Measurements from ENCODE around the gene KDM4B. TPM values are rescaled to one million over a fixed set of nuclear protein-coding genes. Genes with fewer than 3 reads are reported as not detected.

The KDM4B gene
- total and polyA plus RNA-seq, 9 of the 15 experiments (the other 6 are each of a cell fraction or from before 2014, with no cell fraction given), result 0.21 to 29.9 (median 7.3) TPM

DNA sequence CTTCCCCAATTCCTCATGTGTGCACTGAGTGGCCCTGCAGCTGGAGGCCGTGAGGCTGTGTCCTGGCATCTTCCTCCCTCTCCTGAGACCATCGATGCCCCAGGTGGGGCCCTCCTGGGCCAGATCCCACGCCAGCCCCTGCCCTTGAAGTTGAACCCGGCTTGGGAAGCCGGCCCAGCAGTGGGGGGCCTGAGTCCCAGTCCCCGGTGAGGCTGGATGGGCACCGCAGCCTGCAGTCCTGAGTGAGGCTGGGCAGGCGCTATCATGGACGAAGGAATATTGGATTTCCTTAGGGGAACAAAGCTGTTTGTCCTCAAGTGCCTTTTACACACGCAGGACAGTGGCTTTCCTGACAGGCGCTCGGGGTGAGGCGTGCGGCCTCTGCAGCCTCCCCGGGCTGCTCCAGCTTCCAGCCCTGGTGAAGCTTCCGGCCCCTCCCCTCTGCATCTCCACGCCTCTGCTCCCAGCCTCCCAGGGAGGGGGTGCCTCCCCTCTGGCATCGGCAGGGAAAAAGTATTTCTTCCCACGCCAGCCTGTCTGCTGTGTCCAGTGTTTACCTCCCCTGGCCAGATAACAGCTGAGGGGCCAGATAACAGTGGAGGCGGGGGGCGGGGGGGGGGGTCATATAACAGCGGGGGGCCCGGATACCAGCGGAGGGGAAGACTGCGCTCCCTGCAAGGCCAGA, 159.5 kb downstream of the KDM4B start (continued):
- TF ChIP-seq, protein P1, sequence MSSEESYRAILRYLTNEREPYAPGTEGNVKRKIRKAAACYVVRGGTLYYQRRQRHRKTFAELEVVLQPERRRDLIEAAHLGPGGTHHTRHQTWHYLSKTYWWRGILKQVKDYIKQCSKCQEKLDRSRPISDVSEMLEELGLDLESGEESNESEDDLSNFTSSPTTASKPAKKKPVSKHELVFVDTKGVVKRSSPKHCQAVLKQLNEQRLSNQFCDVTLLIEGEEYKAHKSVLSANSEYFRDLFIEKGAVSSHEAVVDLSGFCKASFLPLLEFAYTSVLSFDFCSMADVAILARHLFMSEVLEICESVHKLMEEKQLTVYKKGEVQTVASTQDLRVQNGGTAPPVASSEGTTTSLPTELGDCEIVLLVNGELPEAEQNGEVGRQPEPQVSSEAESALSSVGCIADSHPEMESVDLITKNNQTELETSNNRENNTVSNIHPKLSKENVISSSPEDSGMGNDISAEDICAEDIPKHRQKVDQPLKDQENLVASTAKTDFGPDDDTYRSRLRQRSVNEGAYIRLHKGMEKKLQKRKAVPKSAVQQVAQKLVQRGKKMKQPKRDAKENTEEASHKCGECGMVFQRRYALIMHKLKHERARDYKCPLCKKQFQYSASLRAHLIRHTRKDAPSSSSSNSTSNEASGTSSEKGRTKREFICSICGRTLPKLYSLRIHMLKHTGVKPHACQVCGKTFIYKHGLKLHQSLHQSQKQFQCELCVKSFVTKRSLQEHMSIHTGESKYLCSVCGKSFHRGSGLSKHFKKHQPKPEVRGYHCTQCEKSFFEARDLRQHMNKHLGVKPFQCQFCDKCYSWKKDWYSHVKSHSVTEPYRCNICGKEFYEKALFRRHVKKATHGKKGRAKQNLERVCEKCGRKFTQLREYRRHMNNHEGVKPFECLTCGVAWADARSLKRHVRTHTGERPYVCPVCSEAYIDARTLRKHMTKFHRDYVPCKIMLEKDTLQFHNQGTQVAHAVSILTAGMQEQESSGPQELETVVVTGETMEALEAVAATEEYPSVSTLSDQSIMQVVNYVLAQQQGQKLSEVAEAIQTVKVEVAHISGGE (CRISPR knock-in tag; IDR thresholded peaks at IDR 0.05), result peak in 1 of 3 experiments; percentile 45; a peak in 1 of 6 replicates
- TF ChIP-seq ZBED1 (IDR thresholded peaks at IDR 0.05) (no peak), SPI1 (IDR thresholded peaks at IDR 0.05; ENCODE audit: borderline replicate concordance, low read depth, low read length) (no peak), FOXJ3 (CRISPR knock-in tag; IDR thresholded peaks at IDR 0.05) (no peak), HOXB6 (CRISPR knock-in tag; IDR thresholded peaks at IDR 0.05; ENCODE audit: borderline replicate concordance) (no peak), NCOR1 (IDR thresholded peaks at IDR 0.05) (peak; percentile 59), ZNF561 (CRISPR knock-in tag; conservative IDR thresholded peaks at IDR 0.05) (no peak), ZNF134 (CRISPR knock-in tag; conservative IDR thresholded peaks at IDR 0.05) (no peak), GABPA (tag; conservative IDR thresholded peaks at IDR 0.05; ENCODE audit: low read depth) (peak; percentile 70), TAL1 (IDR thresholded peaks at IDR 0.05) (0 out of 2 replicates have a peak, but pooled peaks have one; percentile 18), MCM5 (IDR thresholded peaks at IDR 0.05; ENCODE audit: low read depth) (no peak), STAT5B (CRISPR knock-in tag; IDR thresholded peaks at IDR 0.05) (no peak), ZNF23 (CRISPR knock-in tag; IDR thresholded peaks at IDR 0.05) (no peak), MAZ (CRISPR knock-in tag; conservative IDR thresholded peaks at IDR 0.05 in 1 of 2, IDR thresholded peaks at IDR 0.05 in 1 of 2) (peak; percentile 23 to 89; a peak in 2 of 4 replicates), GATAD2B (IDR thresholded peaks at IDR 0.05; ENCODE audit: borderline replicate concordance) (no peak), IRF2 (CRISPR knock-in tag; IDR thresholded peaks at IDR 0.05) (no peak), ZNF146 (CRISPR knock-in tag; IDR thresholded peaks at IDR 0.05; ENCODE audit: unreplicated experiment) (no peak), SREBF2 (CRISPR knock-in tag; IDR thresholded peaks at IDR 0.05) (no peak), ZBTB17 (CRISPR knock-in tag; IDR thresholded peaks at IDR 0.05) (no peak), ZFP30 (CRISPR knock-in tag; IDR thresholded peaks at IDR 0.05; ENCODE audit: borderline replicate concordance) (no peak), KAT7 (CRISPR knock-in tag; IDR thresholded peaks at IDR 0.05; ENCODE audit: borderline replicate concordance) (no peak), TFAM (CRISPR knock-in tag; conservative IDR thresholded peaks at IDR 0.05) (no peak), PRMT5 (CRISPR knock-in tag; IDR thresholded peaks at IDR 0.05) (no peak), ZNF24 (IDR thresholded peaks at IDR 0.05) (no peak), RFX5 (IDR thresholded peaks at IDR 0.05; ENCODE audit: low read depth, low read length) (no peak)
- TF ChIP-seq, protein P2, sequence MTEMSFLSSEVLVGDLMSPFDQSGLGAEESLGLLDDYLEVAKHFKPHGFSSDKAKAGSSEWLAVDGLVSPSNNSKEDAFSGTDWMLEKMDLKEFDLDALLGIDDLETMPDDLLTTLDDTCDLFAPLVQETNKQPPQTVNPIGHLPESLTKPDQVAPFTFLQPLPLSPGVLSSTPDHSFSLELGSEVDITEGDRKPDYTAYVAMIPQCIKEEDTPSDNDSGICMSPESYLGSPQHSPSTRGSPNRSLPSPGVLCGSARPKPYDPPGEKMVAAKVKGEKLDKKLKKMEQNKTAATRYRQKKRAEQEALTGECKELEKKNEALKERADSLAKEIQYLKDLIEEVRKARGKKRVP (CRISPR knock-in tag; IDR thresholded peaks at IDR 0.05), result no peak
